HG03103 (cell line): ENCODE data around the gene FOXP1.
"Not testable (repeated sequence)": the region's sequence is repeated elsewhere in the genome, so short reads cannot be mapped to it uniquely, and the experiment has no call there.

Experiments used
- ATAC-seq: cut with Tn5 transposase; IDR thresholded peaks from one replicate; pipeline ENCODE4 v1.9.1; 2021; ENCODE audit warnings: low read depth; ENCODE audit not compliant: unreplicated experiment

FOXP1 gene

DNA sequence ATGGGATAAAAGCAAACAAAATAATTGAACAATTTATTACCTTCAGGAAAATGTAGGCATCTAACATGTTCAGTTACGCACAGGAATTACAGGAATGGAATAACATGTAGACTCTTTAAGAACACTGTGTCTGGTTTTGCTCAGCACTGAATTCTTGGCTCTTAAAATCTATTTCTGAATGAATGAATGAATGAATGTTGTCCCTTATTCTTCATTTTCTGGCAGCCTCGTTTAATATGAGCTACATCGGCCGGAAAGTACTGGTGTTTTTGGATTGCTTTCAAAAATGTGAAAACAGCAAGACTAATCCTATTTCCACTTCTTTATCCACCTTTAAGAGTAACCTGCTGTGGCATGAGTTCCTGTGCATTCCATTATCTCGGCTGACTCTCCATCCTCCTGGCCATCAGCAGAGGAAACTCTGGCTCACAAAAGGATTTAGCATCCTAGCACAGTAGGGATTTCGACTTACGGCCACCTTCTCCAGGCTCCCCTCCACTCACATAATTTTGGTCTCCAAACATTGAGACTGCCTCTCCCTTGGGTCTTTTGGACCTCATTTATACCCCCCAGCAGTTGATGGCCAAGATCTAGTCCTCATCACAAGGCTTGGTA is 145.3 kb downstream of the FOXP1 start:
- ATAC-seq, result no peak

DNA sequence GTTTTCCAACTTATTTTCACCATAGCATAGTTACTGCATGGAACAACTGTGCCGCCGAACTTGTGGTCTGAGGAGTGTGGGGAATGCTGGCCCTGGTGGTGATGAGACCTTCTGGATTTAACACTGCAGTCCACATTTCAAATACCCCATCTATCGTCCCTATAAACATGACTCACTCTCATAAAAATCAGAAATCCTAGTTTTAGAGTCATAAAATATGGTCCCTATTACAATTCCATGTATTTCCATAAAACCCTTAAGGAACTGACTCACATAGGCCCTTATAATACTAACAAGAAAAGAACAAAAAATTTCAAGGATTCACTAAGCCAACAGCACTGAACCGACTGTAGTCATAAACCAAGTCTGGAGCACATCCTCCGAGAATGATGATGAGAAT is 147.2 kb downstream of the FOXP1 start:
- no peak for ATAC-seq

DNA sequence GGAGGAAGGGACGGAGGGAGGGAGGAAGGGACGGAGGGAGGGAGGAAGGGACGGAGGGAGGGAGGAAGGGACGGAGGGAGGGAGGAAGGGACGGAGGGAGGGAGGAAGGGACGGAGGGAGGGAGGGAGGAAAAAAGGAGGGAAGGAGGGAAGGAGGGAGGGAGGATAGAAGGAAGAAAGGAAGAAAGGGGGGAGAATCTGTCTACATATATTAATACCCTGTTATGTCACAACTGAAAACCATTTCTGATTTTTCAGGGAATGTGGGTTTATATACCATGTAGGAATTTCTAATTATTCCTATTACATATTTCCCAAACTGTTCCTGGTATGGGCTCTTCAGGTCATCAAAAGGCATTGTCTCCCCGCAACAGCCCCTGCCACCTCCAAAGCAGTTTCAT is 147.7 kb downstream of the FOXP1 start:
- ATAC-seq, result not testable (repeated sequence)

DNA sequence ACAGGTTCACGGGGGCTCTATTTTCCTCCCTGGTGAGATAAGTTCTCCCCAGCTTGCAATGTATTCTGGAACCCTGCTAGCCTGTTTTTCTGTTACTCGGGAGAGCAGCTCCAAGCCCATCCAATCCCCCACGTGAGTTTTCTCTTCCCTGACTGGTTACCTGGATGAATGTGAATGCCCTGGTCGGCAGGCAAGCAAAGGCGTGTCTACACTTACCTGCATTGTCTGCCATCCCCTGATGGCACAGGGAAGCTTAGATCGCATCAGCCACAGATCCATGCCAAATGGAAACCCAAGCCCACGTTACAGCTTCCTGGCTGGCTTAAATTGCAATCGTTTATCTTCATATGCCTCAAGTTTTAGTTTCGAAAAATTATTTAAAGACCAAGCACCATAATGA is 149.9 kb downstream of the FOXP1 start:
- no peak for ATAC-seq

DNA sequence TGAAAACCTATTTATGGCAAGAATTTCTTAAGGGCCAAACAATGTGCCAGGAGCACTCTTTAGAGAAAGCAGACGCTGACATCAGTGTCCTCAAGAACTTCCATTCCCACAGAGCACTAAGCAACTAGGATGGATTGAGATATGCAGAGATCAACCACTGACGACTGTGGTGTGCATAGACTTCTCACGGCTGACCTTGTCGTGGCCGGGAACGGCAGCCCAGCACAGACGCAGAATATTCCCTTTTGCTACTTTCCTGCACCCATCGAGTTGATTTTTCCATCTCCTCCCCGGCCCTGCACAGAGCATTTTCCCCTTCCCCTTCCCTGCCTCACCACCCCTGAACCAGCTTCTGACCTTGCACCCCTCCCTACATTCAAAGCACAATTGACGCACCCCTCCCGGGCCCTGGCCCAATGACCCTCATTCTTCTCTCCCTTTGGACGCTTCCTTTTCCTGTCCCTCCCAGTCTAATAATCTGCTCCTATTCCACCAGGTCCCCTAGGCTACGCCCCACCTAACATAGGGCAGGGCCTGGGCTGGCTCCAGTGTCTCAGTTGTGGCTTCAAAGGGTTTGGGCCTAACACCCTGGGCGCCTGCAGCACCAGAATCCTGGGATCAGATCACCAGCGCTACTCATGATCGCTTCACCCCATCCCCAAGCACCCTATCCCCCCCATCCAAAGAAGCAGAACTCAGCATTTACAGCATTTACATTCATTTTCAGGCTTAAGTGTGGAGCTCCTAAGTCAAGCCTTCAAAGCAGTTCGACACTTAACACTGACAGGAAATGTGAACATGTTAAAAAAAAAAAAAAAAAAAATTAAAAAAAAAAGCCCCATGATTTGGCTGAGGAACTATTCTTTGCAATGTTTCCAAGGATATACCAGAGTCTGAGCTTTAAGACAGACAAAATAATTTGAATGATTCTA is 151.2 kb downstream of the FOXP1 start:
- ATAC-seq, result no peak

DNA sequence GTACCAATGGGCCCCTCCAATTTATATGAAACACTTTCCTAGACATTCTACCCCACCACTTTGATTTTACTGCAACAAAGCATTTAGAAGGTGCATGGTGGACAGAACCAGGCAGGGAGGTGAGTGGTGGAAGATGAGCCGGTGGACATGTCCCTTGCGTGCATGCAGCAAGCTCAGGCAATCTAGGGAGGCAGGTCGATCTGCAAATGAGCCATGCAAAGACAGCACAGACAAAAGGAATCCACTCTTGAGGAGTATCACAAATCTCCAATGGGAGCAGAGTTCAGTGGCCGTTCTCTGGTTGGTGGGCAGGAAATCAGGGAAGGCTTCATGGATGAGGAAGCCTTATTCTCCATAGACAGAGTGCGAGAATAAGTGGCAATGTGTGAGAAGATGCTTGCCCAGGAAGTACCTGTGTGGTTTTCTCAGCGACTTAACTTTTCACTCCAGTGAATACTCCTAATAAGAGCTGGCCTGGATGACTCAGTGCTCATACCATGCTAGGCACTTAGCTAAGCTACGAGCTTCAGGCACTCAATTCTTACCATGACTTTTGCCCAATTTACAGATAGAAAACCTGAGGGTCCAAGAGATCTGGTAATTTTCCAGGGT is 152.5 kb downstream of the FOXP1 start:
- ATAC-seq, result no peak

DNA sequence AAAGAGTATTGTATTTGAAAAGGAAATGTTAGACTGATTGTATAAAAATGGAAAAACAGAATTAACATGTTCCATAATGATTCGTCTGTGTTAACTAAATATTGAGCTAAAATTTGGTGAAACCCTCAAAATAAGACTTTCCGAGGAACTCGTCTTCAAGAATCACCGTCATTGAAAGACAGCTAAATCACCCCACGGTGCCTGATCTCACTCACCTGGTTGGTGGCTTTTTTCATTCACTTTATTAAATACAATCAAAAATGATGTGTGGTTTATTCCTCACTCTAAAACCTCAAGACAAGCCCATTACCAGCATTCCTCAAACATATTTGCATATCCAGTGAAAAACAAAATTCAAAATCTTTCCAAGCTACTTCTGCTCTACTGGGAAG is 153.9 kb downstream of the FOXP1 start:
- no peak for ATAC-seq

DNA sequence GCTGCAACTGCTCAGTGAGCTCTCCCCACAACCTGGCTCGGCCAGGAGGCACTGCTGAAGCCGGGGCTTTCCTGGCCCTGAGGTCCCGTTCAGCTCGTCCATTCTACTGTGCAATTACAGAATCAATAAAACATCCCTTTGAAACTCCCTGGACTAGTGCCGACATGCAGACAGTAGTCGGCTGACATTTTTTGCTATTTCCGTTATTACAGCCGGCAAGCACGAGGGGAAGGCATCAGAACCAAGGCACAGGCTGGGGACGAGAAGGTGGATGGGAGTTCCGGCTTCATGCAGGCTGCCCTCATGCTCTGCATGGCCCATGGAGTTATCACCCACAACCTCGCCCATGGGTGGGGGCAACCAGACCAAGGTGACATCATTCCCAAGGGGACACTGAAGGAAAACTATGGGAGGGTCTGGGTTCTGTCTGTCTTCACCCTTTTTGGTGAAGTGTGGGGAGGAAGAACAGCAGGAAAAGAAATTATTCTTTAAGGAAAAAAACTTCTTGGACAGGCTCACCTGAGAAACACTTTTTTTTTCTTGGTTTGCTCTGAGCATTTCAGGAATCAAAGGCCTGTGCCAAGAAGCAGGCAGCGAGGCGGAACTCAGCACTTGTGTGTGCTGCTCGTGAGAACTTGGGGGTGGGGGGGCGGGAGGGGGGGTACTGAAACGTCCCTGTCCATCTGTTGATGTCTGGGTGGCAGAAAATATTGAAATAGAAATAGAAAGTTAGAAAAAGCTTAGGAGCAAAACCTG is 154.5 kb downstream of the FOXP1 start:
- no peak for ATAC-seq

DNA sequence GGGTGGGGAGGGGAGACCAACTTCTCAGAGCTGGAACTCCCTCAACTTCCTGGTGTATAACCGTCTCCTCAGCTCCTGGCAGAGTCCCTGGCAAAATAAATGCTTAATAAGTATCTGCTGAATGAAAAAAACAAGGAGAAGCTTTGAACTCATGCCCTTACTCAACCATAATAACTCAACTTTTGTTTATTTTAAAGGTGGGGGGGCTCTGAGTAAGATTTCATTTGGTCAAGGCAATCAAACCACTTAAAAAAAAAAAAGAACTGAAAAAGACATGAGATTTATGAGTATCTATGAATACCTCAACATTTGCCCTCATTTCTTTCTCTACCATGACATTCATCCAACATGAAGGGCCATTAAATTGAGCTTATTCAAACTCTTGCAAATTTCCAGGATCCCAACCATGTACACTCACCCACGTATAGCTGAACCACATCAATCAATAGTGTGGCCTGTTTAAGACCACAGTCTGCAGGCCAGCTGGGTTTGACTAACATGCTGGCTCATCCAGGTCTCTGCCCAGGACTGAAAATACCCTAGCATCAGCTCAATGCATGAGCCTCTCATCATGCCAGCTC is 157.9 kb downstream of the FOXP1 start:
- no peak for ATAC-seq

DNA sequence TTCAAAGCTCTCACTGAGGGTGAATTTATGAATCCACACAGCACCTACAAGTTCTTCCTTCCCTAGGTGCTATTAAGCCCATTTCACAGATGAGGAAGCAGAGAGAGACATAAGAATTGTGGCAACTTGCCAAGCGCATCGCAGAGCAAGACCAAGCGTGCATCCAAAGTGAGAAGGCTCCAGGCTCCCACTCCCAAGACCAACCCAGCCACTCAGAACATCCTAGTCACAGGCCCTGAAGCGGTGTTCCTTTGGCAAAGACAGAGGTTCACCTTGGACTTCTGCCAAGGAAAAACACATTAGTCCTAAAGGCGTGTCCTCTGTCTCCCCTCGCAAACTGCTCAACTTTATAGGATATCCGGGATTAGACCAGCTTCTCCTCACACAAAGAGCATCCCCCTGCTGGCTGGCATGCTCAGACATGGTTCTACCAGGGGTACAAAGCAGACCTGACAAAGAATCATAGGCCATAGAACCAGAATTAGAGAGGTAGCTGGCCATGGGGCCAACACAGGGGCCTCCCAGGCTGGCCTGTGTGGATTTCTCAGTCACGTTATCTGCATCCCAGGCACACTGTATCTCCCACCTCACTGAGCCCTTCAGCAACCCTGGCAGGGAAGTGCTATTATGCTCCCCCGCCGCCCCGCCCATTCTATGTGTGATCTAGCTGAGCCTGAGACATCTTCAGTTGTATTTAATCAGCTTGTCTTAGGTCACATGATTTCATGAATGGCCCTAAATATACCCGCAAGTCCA is 160.2 kb downstream of the FOXP1 start:
- no peak for ATAC-seq

DNA sequence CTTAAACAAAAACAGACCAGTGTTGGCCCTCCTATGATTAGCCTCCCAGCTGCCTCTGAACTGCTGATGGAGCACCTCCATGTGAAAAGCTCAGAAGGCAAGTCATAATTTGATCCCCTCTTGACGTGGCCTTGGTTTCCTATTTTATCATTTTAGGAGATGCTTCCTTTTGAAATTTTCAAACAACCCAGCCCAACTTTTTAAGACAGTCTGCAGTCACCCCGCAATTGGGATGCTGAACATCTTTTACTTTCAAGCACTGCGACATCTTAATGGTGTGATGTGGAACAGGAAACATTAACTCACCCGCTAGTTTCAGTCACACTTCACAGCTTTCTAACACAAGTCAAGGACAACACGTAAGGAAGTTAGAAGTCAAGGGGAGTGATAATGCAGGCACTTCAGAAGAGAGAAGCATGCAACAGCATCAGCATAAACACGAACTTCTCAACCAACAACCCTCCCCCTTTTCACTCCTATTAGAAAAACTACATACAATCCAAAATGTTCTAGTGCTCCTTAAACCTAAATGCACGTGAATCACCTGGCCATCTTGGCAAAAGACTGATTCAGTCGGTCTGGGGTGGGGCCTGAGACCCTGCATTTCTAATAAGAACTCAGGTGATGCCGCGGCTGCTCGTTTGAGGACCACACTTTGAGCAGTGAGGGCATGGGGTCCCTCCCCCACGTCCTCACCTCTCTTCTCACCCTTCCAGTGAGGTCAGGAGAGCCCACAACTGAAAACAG is 161.5 kb downstream of the FOXP1 start:
- peak; percentile 89 for ATAC-seq

DNA sequence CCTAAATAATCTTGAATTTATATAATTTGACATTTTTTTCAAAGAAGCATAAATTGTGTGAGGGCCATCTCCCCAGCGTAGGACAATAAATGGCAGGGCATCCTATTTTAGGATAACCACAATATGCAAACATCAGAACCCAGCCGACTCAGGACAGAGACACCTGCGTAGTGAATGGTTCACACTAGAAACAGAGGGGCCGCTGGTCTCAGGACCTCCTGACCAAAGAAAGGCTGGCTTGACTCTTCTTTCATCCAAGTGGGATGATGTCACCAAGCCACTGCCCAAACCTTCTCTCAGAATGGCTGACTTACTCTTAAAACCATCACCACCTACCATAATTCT is 162.1 kb downstream of the FOXP1 start:
- ATAC-seq, result peak; percentile 39

DNA sequence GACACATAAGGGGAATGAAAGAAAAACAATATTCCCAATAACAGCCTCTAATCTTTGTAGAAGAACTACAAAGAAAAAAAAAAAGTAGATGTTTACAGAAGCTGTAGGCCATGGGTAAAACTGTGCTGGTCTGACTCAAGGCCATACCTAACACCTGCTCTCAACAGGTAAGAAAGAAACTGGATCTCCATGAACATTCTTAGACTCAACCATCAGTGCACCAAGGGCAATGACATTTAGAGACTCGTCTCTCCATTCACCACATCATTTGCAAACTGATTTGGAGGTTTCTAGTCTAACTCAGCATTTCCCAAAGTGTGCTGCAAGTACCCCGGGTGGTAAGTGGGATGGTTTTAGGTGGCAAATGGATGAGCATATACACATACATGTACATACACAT is 164.2 kb downstream of the FOXP1 start:
- no peak for ATAC-seq

DNA sequence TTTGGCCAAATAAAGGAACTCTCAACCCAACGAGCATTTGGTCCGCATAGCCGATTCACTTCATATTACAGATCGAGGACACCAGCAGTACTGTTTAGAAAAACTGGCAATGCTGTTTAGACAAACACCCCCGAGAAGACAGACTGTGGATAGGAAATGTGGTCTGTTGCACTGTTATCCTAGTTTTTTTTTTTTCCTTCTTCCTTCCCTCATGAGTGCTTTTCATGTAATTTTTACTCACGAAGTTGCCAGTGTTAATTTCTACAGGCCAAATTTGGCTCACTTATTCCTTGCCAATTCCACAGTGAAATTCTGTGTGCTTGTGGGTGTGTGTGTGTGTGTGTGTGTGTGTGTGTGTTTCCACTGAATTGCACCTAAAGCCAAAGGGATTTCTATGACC is 165.7 kb downstream of the FOXP1 start:
- no peak for ATAC-seq

DNA sequence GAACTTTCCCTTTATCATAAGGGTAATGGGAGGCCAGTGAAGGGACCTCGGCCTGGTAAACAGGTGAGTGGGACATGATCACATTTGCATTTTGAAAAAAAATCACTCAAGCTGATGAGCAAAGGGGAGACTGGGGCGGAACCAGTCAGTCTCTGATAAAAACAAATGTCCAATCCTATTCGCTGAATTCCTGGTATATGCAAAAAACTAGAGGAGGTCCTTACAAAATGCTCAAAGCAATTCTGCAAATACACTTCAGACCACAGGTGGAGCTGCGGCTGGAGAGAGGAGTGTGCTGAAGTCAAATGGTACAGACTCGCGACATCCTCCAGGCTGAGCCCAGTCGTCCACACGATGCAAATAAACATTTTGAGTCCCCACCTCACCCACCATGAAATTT is 166.7 kb downstream of the FOXP1 start:
- ATAC-seq, result no peak

DNA sequence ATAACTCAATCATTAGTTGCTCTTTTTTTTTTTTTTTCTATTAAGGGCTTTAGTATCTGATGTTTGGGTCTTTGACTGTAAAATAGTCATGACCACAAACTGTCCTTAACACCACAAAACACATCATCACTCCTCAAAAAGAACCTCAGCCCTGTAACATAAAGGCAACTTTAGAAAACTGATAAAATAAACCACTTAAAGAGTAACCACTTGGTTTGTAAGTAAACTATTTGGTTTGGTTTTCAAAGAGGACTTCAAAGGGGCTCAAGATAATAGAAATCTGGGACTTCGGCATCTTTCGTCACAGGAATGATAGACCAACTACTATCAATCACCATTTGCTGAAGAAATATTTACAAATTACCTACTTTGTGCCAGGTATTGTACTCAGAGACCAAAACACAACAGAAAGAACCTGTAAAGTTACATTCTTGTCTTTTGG is 167.8 kb downstream of the FOXP1 start:
- no peak for ATAC-seq

DNA sequence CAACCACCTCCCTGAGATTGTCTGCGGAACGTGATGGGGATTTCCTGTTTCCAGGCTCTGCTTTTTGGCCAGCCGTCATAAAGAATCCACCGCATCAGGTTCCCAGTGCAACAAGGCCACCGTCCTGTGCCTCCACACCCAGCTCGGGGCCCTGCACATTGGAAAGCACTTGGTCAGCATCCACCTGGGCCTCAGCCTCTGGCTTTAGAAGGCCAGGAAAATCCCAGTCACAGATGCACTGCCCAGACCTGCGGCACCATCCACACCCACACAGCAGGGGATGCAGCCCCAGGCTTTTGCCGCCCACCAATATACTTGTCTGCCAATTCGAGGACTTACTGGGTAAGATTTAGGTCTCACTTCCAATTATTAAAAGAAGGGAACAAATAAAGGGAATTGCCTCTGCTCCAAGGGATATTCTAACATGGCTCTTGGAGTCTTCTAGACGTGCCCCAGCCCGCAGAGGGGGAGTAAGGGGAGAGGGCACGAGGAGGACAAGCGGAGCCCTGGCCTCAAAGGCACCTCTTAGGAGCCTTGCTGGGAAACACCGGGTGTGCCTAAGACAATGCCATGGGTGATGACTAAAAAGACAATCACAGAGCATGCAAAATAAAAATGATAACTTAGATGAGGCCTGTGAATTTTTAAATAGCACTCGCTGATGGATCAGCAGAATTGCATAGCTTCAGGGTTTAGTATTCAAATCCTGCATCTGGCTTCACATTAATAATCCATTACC is 169.2 kb downstream of the FOXP1 start:
- ATAC-seq, result no peak

DNA sequence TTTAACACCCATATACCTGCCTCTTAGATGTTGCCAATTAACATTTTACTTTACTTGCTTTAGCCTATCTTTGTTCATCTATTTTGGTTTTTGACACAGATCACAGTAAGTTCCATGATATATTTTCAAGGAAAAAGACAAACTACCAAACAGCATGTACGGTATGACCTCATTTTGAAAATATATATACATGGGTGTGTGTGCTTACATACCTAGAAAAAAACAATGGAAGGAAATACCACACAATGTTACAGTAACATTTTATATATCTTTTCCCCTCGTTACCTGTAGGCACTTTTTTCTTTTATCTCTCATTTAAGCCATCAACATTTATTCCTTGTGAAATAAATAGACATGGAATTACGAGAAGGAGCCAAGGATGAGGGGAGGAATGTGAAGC is 170.0 kb downstream of the FOXP1 start:
- no peak for ATAC-seq

DNA sequence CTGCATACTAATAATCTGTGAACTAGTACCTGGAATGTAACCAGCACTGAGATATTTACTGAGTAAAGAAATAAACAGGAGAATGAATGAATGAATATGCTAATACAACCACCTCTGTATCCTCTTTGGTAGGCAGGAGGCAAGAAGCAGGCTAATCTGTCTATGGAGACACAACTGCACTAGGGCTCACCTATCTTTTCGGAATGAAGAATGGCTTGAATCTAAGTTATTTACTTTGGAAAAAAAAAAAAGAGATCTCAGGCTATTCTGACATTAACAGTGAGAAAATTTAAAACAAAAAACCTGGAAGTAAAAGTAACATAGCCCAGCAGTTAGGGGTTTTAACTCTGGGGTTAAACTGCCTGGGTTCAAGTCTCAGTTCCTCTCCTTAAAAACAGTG is 174.2 kb downstream of the FOXP1 start:
- no peak for ATAC-seq
